ENCODE measurements around the gene RNF227.
A peak's percentile ranks its signal among the peaks of the same experiment; 100 is the strongest.
"Not testable (repeated sequence)": the region's sequence is repeated elsewhere in the genome, so short reads cannot be mapped to it uniquely, and the experiment has no call there.

Gene RNF227

GRCh38 chr17:7887482-7888183 lies 28.5 kb downstream of the RNF227 start:
- peak; percentile 60 for DNase-seq

GRCh38 chr17:7887038-7887481 lies 29.0 kb downstream of the RNF227 start:
- no peak for DNase-seq

- peak; percentile 17 for DNase-seq
These were observed 29.7 kb downstream of the RNF227 start for GRCh38 chr17:7886227-7887037.

GRCh38 chr17:7885367-7886226 lies 30.5 kb downstream of the RNF227 start:
- DNase-seq = peak; percentile 67

GRCh38 chr17:7884581-7885366 lies 31.3 kb downstream of the RNF227 start:
- no peak for DNase-seq

GRCh38 chr17:7883781-7884386 lies 32.2 kb downstream of the RNF227 start:
- DNase-seq = no peak

GRCh38 chr17:7882629-7883028 lies 33.5 kb downstream of the RNF227 start:
- no peak for DNase-seq

GRCh38 chr17:7882068-7882467 lies 34.0 kb downstream of the RNF227 start:
- no peak for DNase-seq

GRCh38 chr17:7881276-7882054 lies 34.6 kb downstream of the RNF227 start:
- no peak for DNase-seq

GRCh38 chr17:7880076-7880868 lies 35.8 kb downstream of the RNF227 start:
- no peak for DNase-seq

GRCh38 chr17:7878234-7878633 lies 37.9 kb downstream of the RNF227 start:
- DNase-seq = no peak

- no peak for DNase-seq
These were observed 40.2 kb downstream of the RNF227 start for GRCh38 chr17:7875804-7876370.

- DNase-seq = no peak
These were observed 43.0 kb downstream of the RNF227 start for GRCh38 chr17:7873051-7873450.

GRCh38 chr17:7867881-7868329 lies 48.2 kb downstream of the RNF227 start:
- DNase-seq = no peak

- no peak for DNase-seq
These were observed 51.0 kb downstream of the RNF227 start for GRCh38 chr17:7864995-7865650.

- not testable (repeated sequence) for DNase-seq
These were observed 51.7 kb downstream of the RNF227 start for GRCh38 chr17:7864384-7864783.
